HL-60/S4 (cell line): Measurements from ENCODE around the gene RUNX3.

Source experiments
- in situ Hi-C: fragments of 300-500 bp; cut with MboI; formaldehyde crosslinking; loops from 2 replicates; pipeline ENCODE4 v1.14.3; 2022; ENCODE audit warnings: low sequenced_read_pairs

Gene RUNX3

GRCh38 chr1:24931468-24932231 is 1.6 kb upstream of the RUNX3 start:
- in situ Hi-C loops, result loop anchor here (5.0 kb wide), 2 partner anchors 106 to 171 kb away; no protein-coding TSS in a partner anchor

GRCh38 chr1:24931146-24931467 is 1.0 kb upstream of the RUNX3 start:
- in situ Hi-C loops, result loop anchor here (5.0 kb wide), 2 partner anchors 106 to 171 kb away; no protein-coding TSS in a partner anchor

GRCh38 chr1:24929398-24930259 is 447 bp downstream of the RUNX3 start:
- in situ Hi-C loops, result loop anchor here (5.0 kb wide), 2 partner anchors 108 to 173 kb away; no protein-coding TSS in a partner anchor

GRCh38 chr1:24928689-24929397 is 1.2 kb downstream of the RUNX3 start:
- in situ Hi-C loops, result no loop called here

- in situ Hi-C loops, result no loop called here
These were observed 1.9 kb downstream of the RUNX3 start for GRCh38 chr1:24927988-24928688.

GRCh38 chr1:24927473-24927872 is 2.6 kb downstream of the RUNX3 start:
- in situ Hi-C loops, result no loop called here

GRCh38 chr1:24926563-24927249 is 3.4 kb downstream of the RUNX3 start:
- in situ Hi-C loops, result no loop called here

- in situ Hi-C loops, result no loop called here
These were observed 4.1 kb downstream of the RUNX3 start for GRCh38 chr1:24925963-24926362.

GRCh38 chr1:24925082-24925779 is 4.8 kb downstream of the RUNX3 start:
- in situ Hi-C loops, result no loop called here

GRCh38 chr1:24923485-24924113 is 6.5 kb downstream of the RUNX3 start:
- in situ Hi-C loops, result no loop called here

- in situ Hi-C loops, result no loop called here
These were observed 8.0 kb downstream of the RUNX3 start for GRCh38 chr1:24921938-24922662.

GRCh38 chr1:24921412-24921811 is 8.7 kb downstream of the RUNX3 start:
- in situ Hi-C loops, result no loop called here

- in situ Hi-C loops, result no loop called here
These were observed 9.5 kb downstream of the RUNX3 start for GRCh38 chr1:24920533-24920925.

- in situ Hi-C loops, result no loop called here
These were observed 10.1 kb downstream of the RUNX3 start for GRCh38 chr1:24919791-24920532.

- in situ Hi-C loops, result no loop called here
These were observed 11.0 kb downstream of the RUNX3 start for GRCh38 chr1:24918995-24919605.

- in situ Hi-C loops, result no loop called here
These were observed 11.7 kb downstream of the RUNX3 start for GRCh38 chr1:24918370-24918769.

GRCh38 chr1:24917327-24918074 is 12.6 kb downstream of the RUNX3 start:
- in situ Hi-C loops, result no loop called here
